K562 (cell line): Measurements from ENCODE around the gene ENTPD8. TPM values are rescaled to one million over a fixed set of nuclear protein-coding genes. Genes with fewer than 3 reads are reported as not detected.

ENCODE experiments used
- C11orf30 ChIP-seq: fragments of 450-650 bp; IDR thresholded peaks from 2 replicates; pipeline ENCODE4 v1.6.1; 2016; ENCODE audit warnings: low read depth, mild to moderate bottlenecking
- CHD4 ChIP-seq: fragments of 200-600 bp; sonication (generic); IDR thresholded peaks from 3 replicates; pipeline ENCODE4 v1.6.1; 2012; ENCODE audit warnings: low read depth, mild to moderate bottlenecking, mixed read lengths, low read length, inconsistent platforms; ENCODE audit not compliant: insufficient read depth, insufficient replicate concordance, poor library complexity, severe bottlenecking
- CLOCK ChIP-seq: fragments of 250-450 bp; sonication (Bioruptor Pico); IDR thresholded peaks from 2 replicates; pipeline ENCODE4 v1.4.0; 2020; ENCODE audit warnings: mild to moderate bottlenecking, moderate library complexity, borderline replicate concordance
- DNMT1 ChIP-seq: fragments of 450-650 bp; IDR thresholded peaks from 2 replicates; pipeline ENCODE4 v1.6.1; 2016; ENCODE audit warnings: antibody characterized with exemption, mild to moderate bottlenecking
- E2F3 ChIP-seq: fragments of 250-450 bp; sonication (Bioruptor Pico); IDR thresholded peaks from 2 replicates; pipeline ENCODE4 v1.4.0; 2020; ENCODE audit warnings: mild to moderate bottlenecking
- EGR1 ChIP-seq: fragments of 450-650 bp; conservative IDR thresholded peaks from 2 replicates; pipeline ENCODE4 v1.6.1; 2017; ENCODE audit warnings: mild to moderate bottlenecking
- ELF4 ChIP-seq: fragments of 450-650 bp; formaldehyde crosslinking; IDR thresholded peaks from 2 replicates; pipeline ENCODE4 v1.4.0; 2022; ENCODE audit warnings: missing genetic modification characterization
- HIVEP1 ChIP-seq: fragments of 250-450 bp; sonication (Bioruptor Pico); IDR thresholded peaks from 2 replicates; pipeline ENCODE4 v1.4.0; 2020; ENCODE audit warnings: mild to moderate bottlenecking
- KDM2B ChIP-seq: fragments of 250-450 bp; sonication (Bioruptor Pico); IDR thresholded peaks from 2 replicates; pipeline ENCODE4 v1.8.0; 2021; ENCODE audit warnings: mild to moderate bottlenecking, moderate library complexity
- RBM17 ChIP-seq: fragments of 200-400 bp; formaldehyde crosslinking; IDR thresholded peaks from 2 replicates; pipeline ENCODE4 v1.6.1; 2017; ENCODE audit warnings: low read depth, mild to moderate bottlenecking, low read length, borderline replicate concordance
- SMARCA4 ChIP-seq: fragments of 450-650 bp; IDR thresholded peaks from 2 replicates; pipeline ENCODE4 v1.6.1; 2016
- SREBF1 ChIP-seq: fragments of 150-350 bp; IDR thresholded peaks from 2 replicates; pipeline ENCODE4 v1.6.1; 2014; ENCODE audit warnings: antibody characterized with exemption, low read depth, low read length, borderline replicate concordance
- SRSF3 ChIP-seq: fragments of 200-400 bp; formaldehyde crosslinking; IDR thresholded peaks from 2 replicates; pipeline ENCODE4 v1.6.1; 2016; ENCODE audit warnings: mild to moderate bottlenecking, low read length, moderate library complexity; ENCODE audit not compliant: insufficient read depth
- XRCC3 ChIP-seq: fragments of 450-650 bp; IDR thresholded peaks from 2 replicates; pipeline ENCODE4 v1.6.1; 2017; ENCODE audit warnings: mild to moderate bottlenecking, moderate library complexity
- ZBTB49 ChIP-seq: sonication (generic); formaldehyde crosslinking; IDR thresholded peaks from 2 replicates; pipeline ENCODE4 v1.8.0; 2022; ENCODE audit warnings: missing genetic modification reagents, mild to moderate bottlenecking, borderline replicate concordance
- ZNF175 ChIP-seq: fragments of 200-800 bp; sonication (Bioruptor generic); IDR thresholded peaks from 2 replicates; pipeline ENCODE4 v1.6.1; 2016; ENCODE audit warnings: low read depth, mild to moderate bottlenecking, missing genetic modification characterization, missing compliant biosample characterization
- ZNF184 ChIP-seq: sonication (generic); formaldehyde crosslinking; IDR thresholded peaks from 2 replicates; pipeline ENCODE4 v1.5.0; 2020; ENCODE audit warnings: missing genetic modification reagents
- ZNF561 ChIP-seq: fragments of 450-650 bp; formaldehyde crosslinking; conservative IDR thresholded peaks from 2 replicates; pipeline ENCODE4 v1.4.0; 2020; ENCODE audit warnings: mild to moderate bottlenecking, moderate library complexity
- ZNF696 ChIP-seq: fragments of 250-450 bp; sonication (Bioruptor Pico); conservative IDR thresholded peaks from 2 replicates; pipeline ENCODE4 v1.4.0; 2020; ENCODE audit warnings: mild to moderate bottlenecking, moderate library complexity
- ZNF699 ChIP-seq: fragments of 250-450 bp; sonication (Bioruptor Pico); IDR thresholded peaks from 2 replicates; pipeline ENCODE4 v1.8.0; 2021; ENCODE audit warnings: mild to moderate bottlenecking, moderate library complexity; ENCODE audit not compliant: insufficient replicate concordance
- polyA plus RNA-seq, 8 experiments: library from polyadenylated mRNA; depleted of rRNA in 4 of 8; stranded (reverse) in 5 of 8; unstranded in 3 of 8; fragments of >200 nt; fragmentation: Nextera tagmentation in 2 of 8; fragmentation: Illumina TruSeq in 1 of 8; extraction: Ambion mirVana in 2 of 8; extraction: Trizol in 1 of 8; gene quantifications; 2 replicates each; pipeline versions ENCODE4 v1.2.1 to v1.2.3, GENCODE V29; 2011 to 2014; ENCODE audit warnings: inconsistent platforms in 1 of 8, missing spikeins in 1 of 8
- total RNA-seq, 7 experiments: library from RNA; depleted of rRNA in 6 of 7; stranded (reverse); fragments of >200 nt in 6 of 7; fragmentation: Illumina TruSeq in 2 of 7; extraction: Trizol in 2 of 7; gene quantifications; 2 replicates each; pipeline versions ENCODE4 v1.2.1 to v1.2.3, GENCODE V29; 2011 to 2021; ENCODE audit warnings: low replicate concordance in 1 of 7
- TF ChIP-seq, protein P1 (sequence below): fragments of 450-650 bp; formaldehyde crosslinking; IDR thresholded peaks from 2 replicates; pipeline ENCODE4 v1.4.0; 2022; ENCODE audit warnings: missing genetic modification characterization
- TF ChIP-seq, protein P2 (sequence below), 2 experiments: fragments of 450-650 bp in 1 of 2; sonication (generic) in 1 of 2; formaldehyde crosslinking; conservative IDR thresholded peaks; 2 replicates each; pipeline versions ENCODE4 v1.4.0 to v1.8.1; 2020 to 2022; ENCODE audit warnings: mild to moderate bottlenecking in 1 of 2, missing genetic modification reagents in 1 of 2

Gene ENTPD8
- total and polyA plus RNA-seq, 9 of the 15 experiments (the other 6 are each of a cell fraction or from before 2014, with no cell fraction given): 0.06 to 0.27 (median 0.19) TPM; not detected in 5

GRCh38 chr9:137435980-137436760, 5.0 kb downstream of the ENTPD8 start (continued):
- TF ChIP-seq ZBTB49 (CRISPR knock-in tag) (no peak), CHD4 (no peak), RBM17 (no peak), C11orf30 (no peak), ZNF696 (CRISPR knock-in tag) (no peak), ZNF561 (CRISPR knock-in tag) (no peak), SMARCA4 (peak; percentile 70), SREBF1 (no peak), ZNF175 (CRISPR knock-in tag) (no peak), KDM2B (no peak), XRCC3 (no peak), ZNF699 (CRISPR knock-in tag) (no peak), E2F3 (CRISPR knock-in tag) (no peak), DNMT1 (no peak), CLOCK (CRISPR knock-in tag) (no peak), ELF4 (no peak), EGR1 (peak; percentile 99), HIVEP1 (CRISPR knock-in tag) (no peak), SRSF3 (no peak), ZNF184 (CRISPR knock-in tag) (no peak)
- TF ChIP-seq, protein P1, sequence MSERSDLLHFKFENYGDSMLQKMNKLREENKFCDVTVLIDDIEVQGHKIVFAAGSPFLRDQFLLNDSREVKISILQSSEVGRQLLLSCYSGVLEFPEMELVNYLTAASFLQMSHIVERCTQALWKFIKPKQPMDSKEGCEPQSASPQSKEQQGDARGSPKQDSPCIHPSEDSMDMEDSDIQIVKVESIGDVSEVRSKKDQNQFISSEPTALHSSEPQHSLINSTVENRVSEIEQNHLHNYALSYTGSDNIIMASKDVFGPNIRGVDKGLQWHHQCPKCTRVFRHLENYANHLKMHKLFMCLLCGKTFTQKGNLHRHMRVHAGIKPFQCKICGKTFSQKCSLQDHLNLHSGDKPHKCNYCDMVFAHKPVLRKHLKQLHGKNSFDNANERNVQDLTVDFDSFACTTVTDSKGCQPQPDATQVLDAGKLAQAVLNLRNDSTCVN (CRISPR knock-in tag): no peak
- TF ChIP-seq, protein P2, sequence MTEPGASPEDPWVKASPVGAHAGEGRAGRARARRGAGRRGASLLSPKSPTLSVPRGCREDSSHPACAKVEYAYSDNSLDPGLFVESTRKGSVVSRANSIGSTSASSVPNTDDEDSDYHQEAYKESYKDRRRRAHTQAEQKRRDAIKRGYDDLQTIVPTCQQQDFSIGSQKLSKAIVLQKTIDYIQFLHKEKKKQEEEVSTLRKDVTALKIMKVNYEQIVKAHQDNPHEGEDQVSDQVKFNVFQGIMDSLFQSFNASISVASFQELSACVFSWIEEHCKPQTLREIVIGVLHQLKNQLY (CRISPR knock-in tag; conservative IDR thresholded peaks at IDR 0.05): no peak
